Gastrocnemius medialis (tissue), 4 donors: ENCODE results near the gene ADD1.

ENCODE experiments used
- CTCF ChIP-seq, 5 experiments: fragments of 450-650 bp in 3 of 5; fragments of 200-600 bp in 2 of 5; sonication (generic) in 2 of 5; IDR thresholded peaks in 4 of 5; conservative IDR thresholded peaks in 1 of 5; 1 replicate in 4 of 5; 2 replicates in 1 of 5; pipeline ENCODE4 v1.5.1; 2016 to 2019; ENCODE audit warnings: antibody characterized with exemption in 5 of 5, mild to moderate bottlenecking in 3 of 5, moderate library complexity in 3 of 5
- POLR2A ChIP-seq, 2 donors: fragments of 450-650 bp; IDR thresholded peaks; one replicate each; pipeline ENCODE4 v1.6.1; 2017; ENCODE audit warnings: antibody characterized with exemption in 2 of 2, mild to moderate bottlenecking in 2 of 2, moderate library complexity in 2 of 2

- no peak for TF ChIP-seq POLR2A (IDR thresholded peaks at IDR 0.05)
- TF ChIP-seq CTCF (IDR thresholded peaks at IDR 0.05 in 4 of 5, conservative IDR thresholded peaks at IDR 0.05 in 1 of 5), result no peak
Measured at GRCh38 chr4:2949782-2950125, 106.1 kb downstream of the ADD1 start.
